ENCODE measurements around the gene SPATA24.
A peak's percentile ranks its signal among the peaks of the same experiment; 100 is the strongest.

SPATA24 gene

GRCh38 chr5:139408191-139408590, 4.3 kb upstream of the SPATA24 start:
- H3K36me3 ChIP-seq (ENCODE audit: control insufficient read depth in 1 of 2, insufficient read depth in 2 of 2, low read length in 2 of 2), result no peaks in the 10 kb centered on the region

DNA sequence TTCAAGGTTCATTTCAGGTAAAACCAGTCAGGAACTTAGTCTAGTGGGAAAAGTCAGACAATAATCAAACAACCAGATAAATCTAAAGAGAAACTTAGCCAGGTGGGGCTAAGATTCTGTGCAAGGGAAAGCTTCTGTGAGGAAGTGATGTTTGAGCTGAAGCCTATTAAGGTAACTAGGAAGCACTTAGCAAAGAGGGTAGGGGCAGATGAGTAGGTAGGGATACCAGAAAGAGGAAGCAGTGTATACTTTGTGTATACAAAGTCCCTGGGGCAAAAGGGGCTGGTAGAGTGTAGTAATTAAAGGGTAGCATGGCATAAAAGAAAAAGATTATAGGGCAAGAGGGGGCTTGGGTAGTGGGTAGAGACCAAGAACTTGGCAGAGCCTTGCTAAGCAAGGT, 3.6 kb upstream of the SPATA24 start:
- Histone ChIP-seq H3K9me3 (ENCODE audit: control insufficient read depth in 1 of 2, low read length in 2 of 2) (no peaks in the 10 kb centered on the region), H3K27me3 (ENCODE audit: control insufficient read depth in 1 of 2, insufficient read depth in 2 of 2, low read length in 2 of 2) (no peaks in the 10 kb centered on the region), H3K36me3 (ENCODE audit: control insufficient read depth in 1 of 2, insufficient read depth in 2 of 2, low read length in 2 of 2) (no peaks in the 10 kb centered on the region), H3K9ac (ENCODE audit: low read depth in 1 of 2, low read length in 2 of 2) (no peak overlapping the region), H3K27ac (ENCODE audit: low read depth, low read length) (no peak overlapping the region), H3K4me3 (ENCODE audit: low read depth in 1 of 2, low read length in 2 of 2) (no peak overlapping the region), H3K4me1 (ENCODE audit: control insufficient read depth in 1 of 2, insufficient read depth in 2 of 2, low read length in 2 of 2) (peaks cover 23 to 26% of the 10 kb centered on the region in 2 donors)

More at GRCh38 chr5:139408191-139408590, 4.3 kb upstream of the SPATA24 start:
- no peaks in the 10 kb centered on the region for H3K27me3 ChIP-seq (ENCODE audit: control insufficient read depth in 1 of 2, insufficient read depth in 2 of 2, low read length in 2 of 2)
- no peak overlapping the region for H3K9ac ChIP-seq (ENCODE audit: low read depth in 1 of 2, low read length in 2 of 2)
- no peak overlapping the region for H3K4me3 ChIP-seq (ENCODE audit: low read depth in 1 of 2, low read length in 2 of 2)
- peaks cover 19 to 20% of the 10 kb centered on the region in 2 donors for H3K4me1 ChIP-seq (ENCODE audit: control insufficient read depth in 1 of 2, insufficient read depth in 2 of 2, low read length in 2 of 2)
- H3K27ac ChIP-seq (ENCODE audit: low read depth, low read length), result no peak overlapping the region
- no peaks in the 10 kb centered on the region for H3K9me3 ChIP-seq (ENCODE audit: control insufficient read depth in 1 of 2, low read length in 2 of 2)

- Histone ChIP-seq H3K9ac (ENCODE audit: low read depth in 1 of 2, low read length in 2 of 2) (no peak overlapping the region), H3K27me3 (ENCODE audit: control insufficient read depth in 1 of 2, insufficient read depth in 2 of 2, low read length in 2 of 2) (no peaks in the 10 kb centered on the region), H3K9me3 (ENCODE audit: control insufficient read depth in 1 of 2, low read length in 2 of 2) (no peaks in the 10 kb centered on the region), H3K4me3 (ENCODE audit: low read depth in 1 of 2, low read length in 2 of 2) (no peak overlapping the region), H3K4me1 (ENCODE audit: control insufficient read depth in 1 of 2, insufficient read depth in 2 of 2, low read length in 2 of 2) (peaks cover 23 to 26% of the 10 kb centered on the region in 2 donors), H3K36me3 (ENCODE audit: control insufficient read depth in 1 of 2, insufficient read depth in 2 of 2, low read length in 2 of 2) (no peaks in the 10 kb centered on the region), H3K27ac (ENCODE audit: low read depth, low read length) (no peak overlapping the region)
Observed at GRCh38 chr5:139406963-139407362, 3.1 kb upstream of the SPATA24 start.

DNA sequence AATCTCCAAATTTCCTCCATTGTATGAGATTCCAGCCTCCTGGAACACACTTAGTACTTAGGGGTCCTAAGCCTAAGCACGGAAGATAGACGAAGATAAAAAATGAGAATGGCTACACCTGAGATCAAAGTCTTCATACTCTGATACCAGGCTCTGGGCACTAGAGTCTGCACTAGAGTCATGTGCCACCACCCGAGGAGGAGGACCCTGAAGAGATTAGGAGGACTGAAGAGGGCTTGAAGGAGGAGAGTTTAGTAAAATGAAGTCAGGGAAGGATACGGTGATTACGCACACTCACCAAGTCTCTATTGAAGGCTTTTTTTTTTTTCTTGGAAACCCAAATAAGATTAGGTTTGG, 573 bp upstream of the SPATA24 start:
- Histone ChIP-seq H3K9ac (ENCODE audit: low read depth in 1 of 2, low read length in 2 of 2) (peak overlapping the region; percentile 62 to 77), H3K4me3 (ENCODE audit: low read depth in 1 of 2, low read length in 2 of 2) (peak overlapping the region; percentile 82 to 83), H3K27ac (ENCODE audit: low read depth, low read length) (peak overlapping the region; percentile 95), H3K27me3 (ENCODE audit: control insufficient read depth in 1 of 2, insufficient read depth in 2 of 2, low read length in 2 of 2) (no peaks in the 10 kb centered on the region), H3K4me1 (ENCODE audit: control insufficient read depth in 1 of 2, insufficient read depth in 2 of 2, low read length in 2 of 2) (peaks cover 23 to 26% of the 10 kb centered on the region in 2 donors), H3K36me3 (ENCODE audit: control insufficient read depth in 1 of 2, insufficient read depth in 2 of 2, low read length in 2 of 2) (no peaks in the 10 kb centered on the region), H3K9me3 (ENCODE audit: control insufficient read depth in 1 of 2, low read length in 2 of 2) (no peaks in the 10 kb centered on the region)

DNA sequence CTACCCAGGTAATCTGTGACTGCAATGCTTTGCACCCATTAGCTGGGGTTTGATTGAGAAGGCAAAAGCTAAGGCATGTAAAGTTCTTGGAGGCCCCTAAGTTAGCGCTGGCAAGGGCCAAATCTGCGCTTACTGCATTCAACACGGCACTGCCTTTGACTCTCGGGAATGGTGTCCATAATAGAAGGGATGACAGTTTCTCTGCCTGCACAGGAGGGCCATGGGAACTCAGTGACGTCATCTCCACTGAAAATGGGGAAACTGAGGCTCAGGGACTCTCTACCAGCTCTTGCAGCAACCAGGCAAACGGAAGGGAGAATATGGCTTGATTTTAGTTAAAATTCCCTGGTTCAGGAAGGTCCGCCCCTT, 487 bp downstream of the SPATA24 start:
- Histone ChIP-seq H3K27me3 (ENCODE audit: control insufficient read depth in 1 of 2, insufficient read depth in 2 of 2, low read length in 2 of 2) (no peaks in the 10 kb centered on the region), H3K4me3 (ENCODE audit: low read depth in 1 of 2, low read length in 2 of 2) (peak overlapping the region; percentile 82 to 83), H3K36me3 (ENCODE audit: control insufficient read depth in 1 of 2, insufficient read depth in 2 of 2, low read length in 2 of 2) (no peaks in the 10 kb centered on the region), H3K9me3 (ENCODE audit: control insufficient read depth in 1 of 2, low read length in 2 of 2) (no peaks in the 10 kb centered on the region), H3K9ac (ENCODE audit: low read depth in 1 of 2, low read length in 2 of 2) (peak overlapping the region; percentile 62 to 77), H3K27ac (ENCODE audit: low read depth, low read length) (peak overlapping the region; percentile 95), H3K4me1 (ENCODE audit: control insufficient read depth in 1 of 2, insufficient read depth in 2 of 2, low read length in 2 of 2) (peaks cover 23 to 26% of the 10 kb centered on the region in 2 donors)

GRCh38 chr5:139402561-139403158, 1.2 kb downstream of the SPATA24 start:
- H3K9ac ChIP-seq (ENCODE audit: low read depth in 1 of 2, low read length in 2 of 2), result no peak overlapping the region

GRCh38 chr5:139401546-139401945, 2.3 kb downstream of the SPATA24 start:
- Histone ChIP-seq H3K4me3 (ENCODE audit: low read depth in 1 of 2, low read length in 2 of 2) (no peak overlapping the region), H3K27me3 (ENCODE audit: control insufficient read depth in 1 of 2, insufficient read depth in 2 of 2, low read length in 2 of 2) (no peaks in the 10 kb centered on the region), H3K9ac (ENCODE audit: low read depth in 1 of 2, low read length in 2 of 2) (no peak overlapping the region), H3K4me1 (ENCODE audit: control insufficient read depth in 1 of 2, insufficient read depth in 2 of 2, low read length in 2 of 2) (peaks cover 15 to 17% of the 10 kb centered on the region in 2 donors), H3K9me3 (ENCODE audit: control insufficient read depth in 1 of 2, low read length in 2 of 2) (no peaks in the 10 kb centered on the region), H3K36me3 (ENCODE audit: control insufficient read depth in 1 of 2, insufficient read depth in 2 of 2, low read length in 2 of 2) (no peaks in the 10 kb centered on the region), H3K27ac (ENCODE audit: low read depth, low read length) (no peak overlapping the region)

More at GRCh38 chr5:139402561-139403158, 1.2 kb downstream of the SPATA24 start:
- no peak overlapping the region for H3K4me3 ChIP-seq (ENCODE audit: low read depth in 1 of 2, low read length in 2 of 2)
- no peak overlapping the region for H3K27ac ChIP-seq (ENCODE audit: low read depth, low read length)
- H3K9me3 ChIP-seq (ENCODE audit: control insufficient read depth in 1 of 2, low read length in 2 of 2), result no peaks in the 10 kb centered on the region
- H3K4me1 ChIP-seq (ENCODE audit: control insufficient read depth in 1 of 2, insufficient read depth in 2 of 2, low read length in 2 of 2), result peaks cover 21 to 23% of the 10 kb centered on the region in 2 donors
- no peaks in the 10 kb centered on the region for H3K27me3 ChIP-seq (ENCODE audit: control insufficient read depth in 1 of 2, insufficient read depth in 2 of 2, low read length in 2 of 2)
- no peaks in the 10 kb centered on the region for H3K36me3 ChIP-seq (ENCODE audit: control insufficient read depth in 1 of 2, insufficient read depth in 2 of 2, low read length in 2 of 2)

DNA sequence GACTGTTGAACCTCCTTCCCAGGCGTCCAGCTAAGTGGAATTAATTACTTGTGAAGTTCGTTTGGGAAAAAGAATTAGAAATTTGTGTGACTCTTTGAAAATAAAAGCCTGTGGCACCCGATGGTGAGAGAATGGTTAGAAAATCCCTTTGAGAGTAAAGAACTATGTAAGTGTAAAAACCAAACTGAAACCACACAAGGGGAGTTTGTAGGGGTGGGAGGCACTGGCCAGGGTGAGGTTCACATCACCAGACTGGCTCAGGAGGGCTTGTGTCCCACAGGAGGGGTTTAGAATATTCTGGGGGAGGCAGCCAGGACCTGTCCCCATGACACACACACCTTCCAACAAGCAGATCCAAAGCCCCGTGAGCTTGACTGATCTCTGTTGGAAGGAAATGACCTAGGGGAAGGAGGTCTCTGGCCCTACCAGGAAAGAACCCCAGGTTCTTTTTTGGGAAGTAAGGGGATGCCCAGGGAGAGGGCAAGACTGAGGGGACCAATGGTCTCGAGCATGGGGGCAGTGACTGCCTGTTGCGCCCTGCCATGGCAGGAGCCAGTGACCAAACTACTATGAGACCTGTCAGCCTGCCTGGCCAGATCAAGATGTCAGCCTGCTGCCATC, 4.3 kb downstream of the SPATA24 start:
- Histone ChIP-seq H3K27ac (ENCODE audit: low read depth, low read length) (no peak overlapping the region), H3K4me1 (ENCODE audit: control insufficient read depth in 1 of 2, insufficient read depth in 2 of 2, low read length in 2 of 2) (peaks cover 13 to 15% of the 10 kb centered on the region in 2 donors), H3K9ac (ENCODE audit: low read depth in 1 of 2, low read length in 2 of 2) (no peak overlapping the region), H3K4me3 (ENCODE audit: low read depth in 1 of 2, low read length in 2 of 2) (no peak overlapping the region), H3K9me3 (ENCODE audit: control insufficient read depth in 1 of 2, low read length in 2 of 2) (no peaks in the 10 kb centered on the region), H3K36me3 (ENCODE audit: control insufficient read depth in 1 of 2, insufficient read depth in 2 of 2, low read length in 2 of 2) (no peaks in the 10 kb centered on the region), H3K27me3 (ENCODE audit: control insufficient read depth in 1 of 2, insufficient read depth in 2 of 2, low read length in 2 of 2) (no peaks in the 10 kb centered on the region)

GRCh38 chr5:139397921-139398320, 6.0 kb downstream of the SPATA24 start:
- no peaks in the 10 kb centered on the region for H3K36me3 ChIP-seq (ENCODE audit: control insufficient read depth in 1 of 2, insufficient read depth in 2 of 2, low read length in 2 of 2)
- H3K9ac ChIP-seq (ENCODE audit: low read depth in 1 of 2, low read length in 2 of 2), result no peak overlapping the region
- H3K27me3 ChIP-seq (ENCODE audit: control insufficient read depth in 1 of 2, insufficient read depth in 2 of 2, low read length in 2 of 2), result peaks cover 0 to 10% of the 10 kb centered on the region in 2 donors
- peaks cover 8 to 13% of the 10 kb centered on the region in 2 donors for H3K4me1 ChIP-seq (ENCODE audit: control insufficient read depth in 1 of 2, insufficient read depth in 2 of 2, low read length in 2 of 2)
- no peaks in the 10 kb centered on the region for H3K9me3 ChIP-seq (ENCODE audit: control insufficient read depth in 1 of 2, low read length in 2 of 2)
- no peak overlapping the region for H3K4me3 ChIP-seq (ENCODE audit: low read depth in 1 of 2, low read length in 2 of 2)
- no peak overlapping the region for H3K27ac ChIP-seq (ENCODE audit: low read depth, low read length)

DNA sequence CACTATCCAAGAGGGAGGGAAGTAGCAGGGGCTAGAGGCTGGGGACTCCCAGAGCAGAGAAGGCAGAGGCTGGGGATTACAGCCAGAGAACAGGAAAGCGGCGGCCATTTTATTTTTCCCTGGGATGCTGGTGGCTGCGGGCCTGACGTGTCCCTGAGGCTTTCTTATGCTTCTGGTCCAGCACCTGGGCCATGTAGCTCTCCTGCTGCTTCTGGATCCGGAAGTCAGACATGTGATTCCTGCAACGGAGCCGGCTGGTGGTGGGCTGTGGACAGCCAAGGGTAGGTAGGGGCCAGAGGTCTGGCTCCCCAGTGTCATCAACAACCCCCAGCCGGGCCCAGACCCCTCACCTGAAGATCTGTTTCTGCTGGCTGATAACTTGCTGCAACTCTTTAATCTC, 7.2 kb downstream of the SPATA24 start:
- peaks cover 0 to 10% of the 10 kb centered on the region in 2 donors for H3K27me3 ChIP-seq (ENCODE audit: control insufficient read depth in 1 of 2, insufficient read depth in 2 of 2, low read length in 2 of 2)
- no peak overlapping the region for H3K4me3 ChIP-seq (ENCODE audit: low read depth in 1 of 2, low read length in 2 of 2)
- no peaks in the 10 kb centered on the region for H3K36me3 ChIP-seq (ENCODE audit: control insufficient read depth in 1 of 2, insufficient read depth in 2 of 2, low read length in 2 of 2)
- peaks cover 7 to 21% of the 10 kb centered on the region in 2 donors for H3K4me1 ChIP-seq (ENCODE audit: control insufficient read depth in 1 of 2, insufficient read depth in 2 of 2, low read length in 2 of 2)
- no peaks in the 10 kb centered on the region for H3K9me3 ChIP-seq (ENCODE audit: control insufficient read depth in 1 of 2, low read length in 2 of 2)
- H3K9ac ChIP-seq (ENCODE audit: low read depth in 1 of 2, low read length in 2 of 2), result no peak overlapping the region
- no peak overlapping the region for H3K27ac ChIP-seq (ENCODE audit: low read depth, low read length)
